ENCODE measurements around the gene PRPS2. TPM values are rescaled to one million over a fixed set of nuclear protein-coding genes. Genes with fewer than 3 reads are reported as not detected.

The PRPS2 gene
- total RNA-seq (10 to 100 TPM; 23.3 to 26.3 TPM), polyA plus RNA-seq (10 to 100 TPM; 26.4 to 32.3 (median 32.2) TPM), total RNA-seq (17.2 to 69.8 (median 30.1) reads per million in 6 experiments)

- peaks cover 14 to 30% (median 23%) of the 10 kb centered on the region in 4 donors for H3K4me1 Mint-ChIP-seq
- peaks cover 0 to 10% (median 0%) of the 10 kb centered on the region in 9 donors for H3K9me3 Mint-ChIP-seq
- H3K27ac Mint-ChIP-seq = peak within 1 kb of the TSS; percentile 64 to 92 (median 82)
- POLR2A ChIA-PET = interaction anchor here (0.6 to 1.3 kb wide), 3 partner anchors 20 to 896 kb away, joined by 3 to 5 read pairs (median 5); no protein-coding TSS in a partner anchor
- H3K4me3 Mint-ChIP-seq = peak within 1 kb of the TSS; percentile 80 to 92 (median 86)
- H3K27me3 Mint-ChIP-seq = no peaks in the 10 kb centered on the region
- ATAC-seq = peak; percentile 88
- peak; percentile 46 to 85 (median 64) for DNase-seq
- H3K36me3 Mint-ChIP-seq = peaks cover 4 to 5% (median 5%) of the 10 kb centered on the region in 3 donors
Measured at GRCh38 chrX:12791257-12792228, at the start of gene PRPS2. TSS of gene PRPS2 (plus strand) at chrX:12791412. CDS start at chrX:12791498, 86 bp downstream.

DNA sequence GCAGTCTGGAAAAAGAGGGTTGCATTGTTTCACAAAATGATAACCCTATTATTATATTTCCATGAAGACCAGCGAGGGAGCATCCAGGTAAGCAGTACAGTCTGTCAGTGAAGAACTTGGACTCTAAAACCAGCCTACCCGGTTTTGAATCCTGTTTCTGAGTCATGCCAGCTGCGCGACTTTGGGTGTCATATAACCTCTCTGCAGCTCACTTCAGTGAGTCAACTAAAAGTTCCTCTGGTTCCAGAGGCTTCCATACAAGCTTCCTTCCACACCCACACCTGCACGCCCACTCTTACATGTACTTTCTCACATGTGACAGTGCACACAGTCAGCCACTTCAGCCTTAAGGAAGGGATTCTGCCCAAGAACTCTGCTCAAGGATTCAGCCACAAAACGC lies 49.8 kb upstream of the PRPS2 start:
- no peak overlapping the region for H3K4me3 Mint-ChIP-seq
- H3K9me3 Mint-ChIP-seq = peaks cover 0 to 5% (median 0%) of the 10 kb centered on the region in 9 donors
- no peaks in the 10 kb centered on the region for H3K36me3 Mint-ChIP-seq
- H3K4me1 Mint-ChIP-seq = no peaks in the 10 kb centered on the region
- POLR2A ChIA-PET = no interaction called here
- H3K27me3 Mint-ChIP-seq = peaks cover 0 to 1% (median 0%) of the 10 kb centered on the region in 5 donors
- DNase-seq (no peak), ATAC-seq (no peak)
- no peak overlapping the region for H3K27ac Mint-ChIP-seq

DNA sequence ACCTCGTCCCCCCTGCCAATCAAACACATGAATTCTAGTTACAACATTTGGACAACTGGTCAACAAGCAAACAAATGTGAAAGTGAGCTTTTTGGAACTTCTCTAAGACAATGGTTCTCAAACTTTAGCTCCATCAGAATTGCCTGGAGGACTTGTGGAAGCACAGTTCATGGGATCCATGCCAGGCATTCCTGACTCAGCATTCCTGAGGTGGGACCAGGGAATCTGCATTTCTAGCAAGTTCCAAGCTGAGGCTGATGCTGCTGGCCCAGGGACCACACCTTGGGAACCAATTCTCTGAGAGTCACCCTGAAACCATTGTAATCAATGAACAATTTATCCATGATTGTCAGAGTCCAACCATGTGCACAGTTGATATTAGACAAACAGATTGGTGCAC lies 43.8 kb upstream of the PRPS2 start:
- no peak overlapping the region for H3K4me3 Mint-ChIP-seq
- DNase-seq (no peak), ATAC-seq (no peak)
- no peaks in the 10 kb centered on the region for H3K4me1 Mint-ChIP-seq
- peaks cover 0 to 7% (median 0%) of the 10 kb centered on the region in 3 donors for H3K36me3 Mint-ChIP-seq
- H3K9me3 Mint-ChIP-seq = peaks cover 0 to 19% (median 0%) of the 10 kb centered on the region in 9 donors
- peaks cover 0 to 1% (median 0%) of the 10 kb centered on the region in 5 donors for H3K27me3 Mint-ChIP-seq
- POLR2A ChIA-PET = no interaction called here
- no peak overlapping the region for H3K27ac Mint-ChIP-seq

- POLR2A ChIA-PET = no interaction called here
- DNase-seq (no peak), ATAC-seq (no peak)
- peaks cover 0 to 15% (median 0%) of the 10 kb centered on the region in 9 donors for H3K9me3 Mint-ChIP-seq
- H3K4me1 Mint-ChIP-seq = peaks cover 0 to under 1% (median 0%) of the 10 kb centered on the region in 4 donors
- H3K27ac Mint-ChIP-seq = no peak overlapping the region
- peaks cover 0 to 4% (median 0%) of the 10 kb centered on the region in 5 donors for H3K27me3 Mint-ChIP-seq
- H3K36me3 Mint-ChIP-seq = peaks cover 0 to 7% (median 0%) of the 10 kb centered on the region in 3 donors
- H3K4me3 Mint-ChIP-seq = no peak overlapping the region
Measured at GRCh38 chrX:12751887-12752286, 39.3 kb upstream of the PRPS2 start.

DNA sequence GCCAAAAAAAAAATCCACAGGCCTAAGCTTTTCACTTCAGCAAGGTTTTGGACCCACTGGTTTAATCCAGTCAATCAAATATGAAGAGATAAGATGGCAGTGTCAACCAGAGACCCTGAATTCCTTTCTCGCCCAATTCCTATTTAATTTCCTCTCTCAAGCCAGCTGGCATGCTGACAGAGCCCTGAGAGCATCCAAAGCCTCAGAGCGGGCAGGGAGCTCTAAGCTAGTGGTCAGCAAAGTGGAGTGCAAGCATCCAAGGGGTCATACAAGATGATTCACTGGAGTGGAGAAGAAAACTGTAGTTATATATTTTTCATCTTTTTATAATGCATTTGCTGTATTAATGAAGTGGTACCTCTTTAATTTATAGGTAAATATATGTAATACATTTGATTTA lies 37.8 kb upstream of the PRPS2 start:
- POLR2A ChIA-PET = no interaction called here
- H3K9me3 Mint-ChIP-seq = peaks cover 0 to 15% (median 0%) of the 10 kb centered on the region in 9 donors
- peaks cover 0 to 11% (median 6%) of the 10 kb centered on the region in 5 donors for H3K27me3 Mint-ChIP-seq
- DNase-seq = no peak
- no peak overlapping the region for H3K27ac Mint-ChIP-seq
- peaks cover 0 to 2% (median 0%) of the 10 kb centered on the region in 4 donors for H3K4me1 Mint-ChIP-seq
- no peak overlapping the region for H3K4me3 Mint-ChIP-seq
- H3K36me3 Mint-ChIP-seq = peaks cover 0 to 7% (median 0%) of the 10 kb centered on the region in 3 donors
- no peak for ATAC-seq

GRCh38 chrX:12758291-12758690 lies 32.9 kb upstream of the PRPS2 start:
- DNase-seq (no peak), ATAC-seq (no peak)
- Mint-ChIP-seq H3K36me3 (peaks cover 0 to 7% (median 0%) of the 10 kb centered on the region in 3 donors), H3K4me3 (no peak overlapping the region), H3K27me3 (peaks cover 0 to 11% (median 6%) of the 10 kb centered on the region in 5 donors), H3K27ac (no peak overlapping the region), H3K9me3 (peaks cover 0 to 3% (median 0%) of the 10 kb centered on the region in 9 donors), H3K4me1 (peaks cover 0 to 2% (median 0%) of the 10 kb centered on the region in 4 donors)
- POLR2A ChIA-PET = no interaction called here

DNA sequence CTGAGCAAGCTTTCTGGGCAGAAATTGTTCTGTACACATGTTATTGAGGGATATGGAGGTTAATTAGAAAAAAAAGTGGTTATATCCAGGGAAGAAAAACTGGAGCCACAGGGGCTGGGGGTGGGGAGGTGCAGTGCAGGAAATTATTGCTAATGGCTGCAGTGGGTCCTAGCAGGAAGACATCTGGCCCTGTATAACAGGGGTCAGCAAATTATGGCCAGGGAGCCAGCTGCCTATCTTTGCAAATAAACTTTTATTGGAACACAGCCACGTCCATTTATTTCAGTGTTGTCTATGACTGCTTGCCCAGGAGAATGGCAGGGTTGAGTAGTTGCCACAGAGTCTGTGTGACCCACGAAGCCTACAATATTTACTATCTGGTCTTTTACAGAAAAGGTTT lies 23.4 kb upstream of the PRPS2 start:
- Mint-ChIP-seq H3K9me3 (peaks cover 0 to 2% (median 0%) of the 10 kb centered on the region in 9 donors), H3K27me3 (peaks cover 0 to 7% (median 2%) of the 10 kb centered on the region in 5 donors), H3K4me1 (peaks cover 0 to 11% (median 6%) of the 10 kb centered on the region in 4 donors), H3K4me3 (no peak overlapping the region), H3K27ac (no peak overlapping the region), H3K36me3 (no peaks in the 10 kb centered on the region)
- no peak for DNase-seq
- POLR2A ChIA-PET = no interaction called here
- ATAC-seq = no peak

DNA sequence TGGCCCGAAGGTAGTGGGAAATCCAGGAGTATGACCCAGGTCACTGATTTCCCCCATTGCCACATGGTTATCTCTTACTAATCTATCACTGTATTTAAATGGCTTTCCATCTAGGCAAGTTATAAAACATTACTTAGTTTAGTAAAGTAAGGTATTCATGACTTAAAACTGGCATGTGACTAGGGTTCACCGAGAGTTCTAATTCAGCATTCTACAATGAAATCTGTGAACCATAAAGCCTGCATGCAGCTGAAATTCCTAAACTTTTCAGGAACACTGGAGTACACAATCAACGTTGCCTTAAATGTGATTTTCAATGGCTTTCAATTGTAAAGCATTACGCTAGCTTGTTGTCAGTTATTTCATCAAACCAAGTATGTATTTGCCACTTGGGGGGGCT lies 22.7 kb upstream of the PRPS2 start:
- Mint-ChIP-seq H3K4me3 (no peak overlapping the region), H3K9me3 (peaks cover 0 to 2% (median 0%) of the 10 kb centered on the region in 9 donors), H3K27ac (no peak overlapping the region), H3K4me1 (peaks cover 0 to 11% (median 6%) of the 10 kb centered on the region in 4 donors), H3K36me3 (no peaks in the 10 kb centered on the region), H3K27me3 (peaks cover 0 to 8% (median 2%) of the 10 kb centered on the region in 5 donors)
- POLR2A ChIA-PET = no interaction called here
- DNase-seq = no peak
- ATAC-seq = no peak

DNA sequence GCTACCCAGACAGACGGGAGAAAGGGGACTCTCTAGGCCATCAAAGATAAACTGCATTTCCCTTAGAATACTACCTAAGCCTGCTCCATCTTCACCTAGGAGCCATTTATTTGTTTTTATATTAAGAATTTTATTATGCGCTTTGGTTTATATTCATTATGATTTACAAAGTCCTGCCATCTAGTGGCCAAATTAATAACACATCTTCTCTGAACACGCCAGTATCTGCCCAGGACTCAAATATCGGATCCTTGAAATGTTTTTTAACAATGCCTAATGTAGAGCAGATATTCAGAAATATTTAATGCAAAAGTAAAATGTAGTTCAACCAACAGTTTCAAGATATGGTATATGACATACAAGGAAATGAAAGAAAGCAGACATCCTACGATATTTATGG lies 20.8 kb upstream of the PRPS2 start:
- no peaks in the 10 kb centered on the region for H3K36me3 Mint-ChIP-seq
- DNase-seq = peak in 3 of 10 donors; percentile 26 to 34 (median 30)
- peak in 1 of 2 donors; percentile 45 for ATAC-seq
- H3K4me3 Mint-ChIP-seq = no peak overlapping the region
- H3K27ac Mint-ChIP-seq = no peak overlapping the region
- H3K4me1 Mint-ChIP-seq = peaks cover 0 to 11% (median 6%) of the 10 kb centered on the region in 4 donors
- POLR2A ChIA-PET = interaction anchor here (0.6 kb wide), 1 partner anchor 582 kb away, joined by 3 read pairs; no protein-coding TSS in a partner anchor
- peaks cover 0 to 2% (median 0%) of the 10 kb centered on the region in 9 donors for H3K9me3 Mint-ChIP-seq
- H3K27me3 Mint-ChIP-seq = peaks cover 0 to 8% (median 3%) of the 10 kb centered on the region in 5 donors

DNA sequence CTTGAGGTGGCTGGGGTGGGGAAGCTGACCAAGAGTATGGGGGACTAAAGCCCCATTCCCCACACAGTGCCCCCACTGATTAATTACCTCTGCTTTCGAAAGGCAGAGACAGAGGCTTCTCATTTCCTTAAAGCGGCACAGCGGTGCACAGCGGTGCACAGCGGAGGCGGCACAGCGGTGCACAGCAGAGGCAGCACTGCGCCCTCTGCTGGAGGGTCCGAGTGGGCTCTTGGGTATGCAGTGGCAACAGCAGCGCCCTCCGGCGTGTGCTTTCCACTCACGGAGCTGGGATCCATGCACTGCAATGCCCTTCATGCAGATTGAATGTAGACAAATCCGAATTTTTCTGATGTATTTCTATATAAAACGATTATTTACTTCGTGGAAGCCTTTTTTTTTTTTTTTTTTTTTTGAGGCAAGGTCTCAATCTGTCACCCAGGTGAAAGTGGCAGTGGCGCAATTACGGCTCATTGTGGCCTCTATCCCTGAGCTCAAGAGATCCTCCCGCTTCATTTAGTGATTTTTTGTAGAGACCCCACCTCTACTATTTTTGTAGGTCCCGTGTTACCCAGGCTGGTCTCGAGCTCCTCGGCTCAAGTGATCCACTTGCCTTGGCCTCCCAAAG lies 19.7 kb upstream of the PRPS2 start:
- ATAC-seq (peak; percentile 100), DNase-seq (peak; percentile 42 to 80 (median 64))
- POLR2A ChIA-PET = interaction anchor here (1.0 kb wide), 1 partner anchor 19 kb away, joined by 5 read pairs; the partner anchor contains the start of gene PRPS2
- Mint-ChIP-seq H3K4me3 (peak overlapping the region in 4 of 10 donors; percentile 26 to 58 (median 36)), H3K27ac (peak overlapping the region in 1 of 10 donors; percentile 53), H3K4me1 (peaks cover 0 to 11% (median 6%) of the 10 kb centered on the region in 4 donors), H3K9me3 (no peaks in the 10 kb centered on the region), H3K36me3 (no peaks in the 10 kb centered on the region), H3K27me3 (peaks cover 0 to 8% (median 3%) of the 10 kb centered on the region in 5 donors)

DNA sequence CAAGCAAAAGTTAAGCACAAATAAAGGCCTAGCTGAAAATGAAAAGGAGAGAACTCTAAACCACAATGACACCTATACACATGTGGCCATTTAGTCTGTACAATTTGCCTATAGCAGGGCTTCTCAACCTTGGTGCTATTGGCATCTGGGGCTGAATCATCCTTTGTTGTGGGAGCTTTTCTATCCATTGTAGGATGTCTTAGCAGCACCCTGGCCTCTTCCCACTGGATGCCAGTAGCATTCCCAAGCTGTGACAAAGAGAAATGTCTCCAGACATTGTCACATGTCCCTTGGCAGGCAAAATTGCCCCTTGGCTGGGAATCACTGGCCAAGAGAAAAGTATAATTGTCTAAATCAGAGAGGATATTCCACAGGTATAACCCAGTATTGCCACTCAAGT lies 13.5 kb upstream of the PRPS2 start:
- POLR2A ChIA-PET = no interaction called here
- no peak overlapping the region for H3K27ac Mint-ChIP-seq
- H3K36me3 Mint-ChIP-seq = no peaks in the 10 kb centered on the region
- H3K9me3 Mint-ChIP-seq = peaks cover 0 to 2% (median 0%) of the 10 kb centered on the region in 9 donors
- no peak for ATAC-seq
- DNase-seq = no peak
- H3K4me1 Mint-ChIP-seq = no peaks in the 10 kb centered on the region
- H3K4me3 Mint-ChIP-seq = no peak overlapping the region
- H3K27me3 Mint-ChIP-seq = peaks cover 0 to 3% (median 2%) of the 10 kb centered on the region in 5 donors

DNA sequence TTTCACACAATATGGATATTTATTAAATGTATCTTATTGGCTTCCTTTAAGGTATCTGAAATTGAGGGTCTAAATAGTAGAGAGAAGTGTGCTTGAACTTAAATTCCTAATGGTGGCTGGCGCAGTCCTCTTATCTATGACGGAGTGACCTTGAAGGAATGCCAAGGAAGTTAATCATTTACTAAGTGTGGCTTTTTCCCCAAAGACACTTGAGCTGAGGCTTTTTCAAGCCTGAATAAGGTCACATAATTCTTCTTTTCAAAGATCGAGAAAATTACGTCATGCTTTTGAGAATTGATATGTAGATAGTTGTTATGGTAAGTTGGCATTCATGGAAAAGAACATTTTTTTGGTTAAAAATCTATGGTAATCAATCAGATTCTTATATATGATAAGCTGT lies 11.7 kb upstream of the PRPS2 start:
- DNase-seq (no peak), ATAC-seq (no peak)
- POLR2A ChIA-PET = no interaction called here
- Mint-ChIP-seq H3K4me1 (peaks cover 0 to 1% (median 0%) of the 10 kb centered on the region in 4 donors), H3K36me3 (no peaks in the 10 kb centered on the region), H3K27ac (no peak overlapping the region), H3K9me3 (peaks cover 0 to 2% (median 0%) of the 10 kb centered on the region in 9 donors), H3K27me3 (peaks cover 0 to 2% (median 0%) of the 10 kb centered on the region in 5 donors), H3K4me3 (no peak overlapping the region)
